GM19025 (cell line): ENCODE results near the gene SLC9A5.

Source experiments
- ATAC-seq: cut with Tn5 transposase; IDR thresholded peaks from one replicate; pipeline ENCODE4 v1.9.1; 2021; ENCODE audit warnings: mild to moderate bottlenecking, low read depth, moderate library complexity; ENCODE audit not compliant: unreplicated experiment

Gene SLC9A5

GRCh38 chr16:67237396-67238277 is 11.1 kb upstream of the SLC9A5 start:
- ATAC-seq: no peak

- ATAC-seq: no peak
These were observed 10.6 kb upstream of the SLC9A5 start for GRCh38 chr16:67238278-67238575.

- no peak for ATAC-seq
These were observed 9.8 kb upstream of the SLC9A5 start for GRCh38 chr16:67238806-67239470.

GRCh38 chr16:67240506-67240905 is 8.3 kb upstream of the SLC9A5 start:
- ATAC-seq: no peak

GRCh38 chr16:67241008-67241900 is 7.5 kb upstream of the SLC9A5 start:
- ATAC-seq: no peak

GRCh38 chr16:67242138-67242730 is 6.5 kb upstream of the SLC9A5 start:
- no peak for ATAC-seq

- no peak for ATAC-seq
These were observed 5.3 kb upstream of the SLC9A5 start for GRCh38 chr16:67243481-67243880.

- peak; percentile 43 for ATAC-seq
These were observed 4.2 kb upstream of the SLC9A5 start for GRCh38 chr16:67244387-67245185.

- no peak for ATAC-seq
These were observed 3.6 kb upstream of the SLC9A5 start for GRCh38 chr16:67245186-67245585.

GRCh38 chr16:67245674-67246080 is 3.1 kb upstream of the SLC9A5 start:
- ATAC-seq: no peak

GRCh38 chr16:67246081-67246755 is 2.6 kb upstream of the SLC9A5 start:
- ATAC-seq: no peak

- ATAC-seq: no peak
These were observed 2.0 kb upstream of the SLC9A5 start for GRCh38 chr16:67246756-67247191.

GRCh38 chr16:67247192-67248072 is 1.3 kb upstream of the SLC9A5 start, which contains the start of gene FHOD1:
FHOD1 (minus strand) TSS chr16:67247481; CDS start chr16:67247410, 71 bp downstream.
- peak; percentile 41 for ATAC-seq

- no peak for ATAC-seq
These were observed 742 bp upstream of the SLC9A5 start for GRCh38 chr16:67248073-67248400.

GRCh38 chr16:67249178-67250044 is 632 bp downstream of the SLC9A5 start:
- ATAC-seq: no peak

- ATAC-seq: no peak
These were observed 1.2 kb downstream of the SLC9A5 start for GRCh38 chr16:67250045-67250327.

- ATAC-seq: no peak
These were observed 4.1 kb downstream of the SLC9A5 start for GRCh38 chr16:67252609-67253497.
